Body of pancreas (tissue), 4 donors: ENCODE measurements around the gene PRELP.

ENCODE experiments used
- CTCF ChIP-seq, 7 experiments: fragments of 450-650 bp in 4 of 7; fragments of 200-600 bp in 3 of 7; sonication (generic) in 3 of 7; IDR thresholded peaks; one replicate each; pipeline ENCODE4 v1.5.1; 2016 to 2019; ENCODE audit warnings: antibody characterized with exemption in 7 of 7
- POLR2A ChIP-seq, 3 donors: fragments of 450-650 bp; IDR thresholded peaks; one replicate each; pipeline ENCODE4 v1.6.1; 2016; ENCODE audit warnings: antibody characterized with exemption in 3 of 3, mild to moderate bottlenecking in 2 of 3

GRCh38 chr1:203439131-203439730 lies 36.4 kb upstream of the PRELP start:
- TF ChIP-seq CTCF (IDR thresholded peaks at IDR 0.05) (no peak), POLR2A (IDR thresholded peaks at IDR 0.05) (no peak)
